ENCODE measurements around the gene SRSF3. TPM values are rescaled to one million over a fixed set of nuclear protein-coding genes. Genes with fewer than 3 reads are reported as not detected.

Gene SRSF3
- total and polyA plus RNA-seq, 8 donors = 60.5 to 122 (median 105) TPM

DNA sequence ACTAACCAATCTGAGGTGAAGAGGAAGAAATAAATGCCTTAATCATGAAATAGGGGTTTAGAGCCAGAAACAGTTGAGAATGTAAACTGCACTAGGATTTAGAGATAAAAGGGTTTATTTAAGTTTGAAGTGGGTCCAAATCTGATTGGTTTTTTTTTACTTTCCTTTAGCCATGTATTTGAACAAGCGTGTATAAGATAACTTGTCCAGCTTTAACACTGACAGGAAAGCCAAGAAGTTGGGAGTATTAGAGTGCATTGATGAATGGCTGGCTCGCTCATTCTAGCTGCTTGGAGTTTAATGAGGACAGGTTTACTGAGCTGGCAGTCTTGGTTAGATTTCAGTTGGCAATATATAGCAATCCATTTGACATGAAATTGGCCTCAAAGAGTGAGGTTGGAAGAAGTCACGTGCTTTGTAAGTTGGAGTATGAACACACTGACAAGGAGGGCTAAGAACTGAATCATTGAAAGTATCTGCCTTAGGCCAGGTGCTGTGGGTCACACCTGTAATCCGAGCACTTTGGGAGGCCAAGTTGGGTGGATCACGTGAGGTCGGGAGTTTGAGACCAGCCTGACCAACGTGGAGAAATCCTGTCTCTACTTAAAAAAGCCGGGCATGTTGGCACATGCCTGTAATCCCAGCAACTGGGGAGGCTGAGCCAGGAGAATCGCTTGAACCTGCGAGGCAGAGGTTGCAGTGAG is 13.7 kb downstream of the SRSF3 start:
- TF ChIP-seq, protein P1, sequence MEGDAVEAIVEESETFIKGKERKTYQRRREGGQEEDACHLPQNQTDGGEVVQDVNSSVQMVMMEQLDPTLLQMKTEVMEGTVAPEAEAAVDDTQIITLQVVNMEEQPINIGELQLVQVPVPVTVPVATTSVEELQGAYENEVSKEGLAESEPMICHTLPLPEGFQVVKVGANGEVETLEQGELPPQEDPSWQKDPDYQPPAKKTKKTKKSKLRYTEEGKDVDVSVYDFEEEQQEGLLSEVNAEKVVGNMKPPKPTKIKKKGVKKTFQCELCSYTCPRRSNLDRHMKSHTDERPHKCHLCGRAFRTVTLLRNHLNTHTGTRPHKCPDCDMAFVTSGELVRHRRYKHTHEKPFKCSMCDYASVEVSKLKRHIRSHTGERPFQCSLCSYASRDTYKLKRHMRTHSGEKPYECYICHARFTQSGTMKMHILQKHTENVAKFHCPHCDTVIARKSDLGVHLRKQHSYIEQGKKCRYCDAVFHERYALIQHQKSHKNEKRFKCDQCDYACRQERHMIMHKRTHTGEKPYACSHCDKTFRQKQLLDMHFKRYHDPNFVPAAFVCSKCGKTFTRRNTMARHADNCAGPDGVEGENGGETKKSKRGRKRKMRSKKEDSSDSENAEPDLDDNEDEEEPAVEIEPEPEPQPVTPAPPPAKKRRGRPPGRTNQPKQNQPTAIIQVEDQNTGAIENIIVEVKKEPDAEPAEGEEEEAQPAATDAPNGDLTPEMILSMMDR (IDR thresholded peaks at IDR 0.05) = no peak
- peak; percentile 75 to 82 (median 78) for ATAC-seq
- intact Hi-C loops (cut with DNase I) = no loop called here
- H3K27me3 ChIP-seq = no peaks in the 10 kb centered on the region
- H3K4me1 ChIP-seq = peaks cover 39 to 61% (median 54%) of the 10 kb centered on the region in 3 donors
- WGBS, 2 donors = 22 to 34% methylated on average over 10 of the region's 10 CpGs
- H3K27ac ChIP-seq = peak overlapping the region in 3 of 4 donors; percentile 42 to 57 (median 45)
- no peak overlapping the region for H3K4me3 ChIP-seq
- no peaks in the 10 kb centered on the region for H3K9me3 ChIP-seq
- peaks cover 6 to 57% (median 36%) of the 10 kb centered on the region in 3 donors for H3K36me3 ChIP-seq
- peak; percentile 53 to 76 (median 64) for DNase-seq
- FAIRE-seq = no peak

DNA sequence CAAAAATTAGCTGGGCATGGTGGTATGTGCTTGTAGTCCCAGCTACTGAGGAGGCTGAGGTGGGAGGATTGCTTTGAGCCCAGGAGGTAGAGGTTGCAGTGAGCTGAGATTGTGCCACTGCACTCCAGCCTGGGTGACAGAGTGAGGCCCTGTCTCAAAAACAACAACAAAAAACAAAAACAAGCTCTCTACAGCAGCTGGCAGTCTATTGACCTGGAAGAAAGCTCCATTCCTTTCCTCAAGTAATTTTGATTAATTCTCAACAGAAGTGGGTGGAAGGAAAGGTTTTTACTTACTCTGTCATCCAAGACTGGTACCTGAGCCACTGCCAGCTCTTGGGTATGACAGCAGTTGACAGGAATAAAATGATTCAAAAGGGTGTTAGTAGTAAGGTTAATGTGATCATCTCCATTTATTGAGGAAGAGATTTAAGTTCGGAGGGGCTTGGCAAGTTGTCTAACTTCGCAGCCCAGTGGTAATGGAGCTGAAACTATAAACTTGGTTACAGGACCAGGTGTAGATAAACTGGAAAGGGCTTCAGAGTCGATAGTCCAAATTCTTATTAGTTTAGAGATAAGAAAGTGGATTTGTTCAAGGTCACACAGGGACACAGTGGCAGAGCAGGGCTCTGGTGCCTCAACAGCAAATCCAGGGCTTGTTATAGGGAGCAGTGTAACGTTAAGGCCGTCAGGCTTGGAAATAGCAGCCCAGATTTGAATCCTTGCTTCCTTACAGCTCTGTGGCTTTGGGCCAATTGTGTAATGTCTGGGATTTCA is 14.8 kb downstream of the SRSF3 start:
- 14 to 16% methylated on average over 5 of the region's 5 CpGs for WGBS, 2 donors
- ATAC-seq = peak; percentile 29 to 61 (median 38)
- H3K4me1 ChIP-seq = peaks cover 30 to 51% (median 46%) of the 10 kb centered on the region in 3 donors
- TF ChIP-seq, protein P1 (IDR thresholded peaks at IDR 0.05) = no peak
- H3K4me3 ChIP-seq = no peak overlapping the region
- FAIRE-seq = no peak
- H3K9me3 ChIP-seq = no peaks in the 10 kb centered on the region
- H3K36me3 ChIP-seq = peaks cover 6 to 45% (median 27%) of the 10 kb centered on the region in 3 donors
- H3K27ac ChIP-seq = peak overlapping the region in 2 of 4 donors; percentile 19 to 57
- intact Hi-C loops (cut with DNase I) = no loop called here
- DNase-seq = peak in 2 of 6 donors; percentile 23 to 38
- H3K27me3 ChIP-seq = no peaks in the 10 kb centered on the region

DNA sequence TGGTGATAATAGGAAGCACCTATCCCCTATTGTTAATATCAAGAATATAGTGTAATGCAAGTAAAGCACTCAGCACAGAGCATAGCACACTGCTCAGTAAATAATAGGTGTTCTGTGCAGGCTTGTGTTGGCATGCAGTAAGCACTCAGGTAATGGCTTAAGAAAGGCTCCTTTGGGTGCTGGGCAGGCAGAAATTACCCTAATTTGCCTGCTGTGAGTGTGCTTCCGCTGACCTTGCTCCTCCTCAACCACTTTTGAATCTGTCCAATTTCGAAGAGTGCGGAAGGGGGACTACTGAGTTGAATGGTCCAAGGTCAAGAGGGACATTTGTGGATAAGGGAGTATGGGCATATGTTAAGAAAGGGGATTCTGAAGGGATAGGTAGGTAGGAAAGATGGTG is 15.4 kb downstream of the SRSF3 start:
- 76 to 80% methylated on average over 3 of the region's 3 CpGs for WGBS, 2 donors
- Histone ChIP-seq H3K36me3 (peaks cover 6 to 39% (median 21%) of the 10 kb centered on the region in 3 donors), H3K9me3 (no peaks in the 10 kb centered on the region), H3K4me3 (no peak overlapping the region), H3K27me3 (no peaks in the 10 kb centered on the region), H3K27ac (peak overlapping the region in 1 of 4 donors; percentile 57), H3K4me1 (peaks cover 30 to 46% (median 45%) of the 10 kb centered on the region in 3 donors)
- intact Hi-C loops (cut with DNase I) = no loop called here
- ATAC-seq (peak in 1 of 4 donors; percentile 4), DNase-seq (no peak), FAIRE-seq (no peak)
- TF ChIP-seq, protein P1 (IDR thresholded peaks at IDR 0.05) = no peak

DNA sequence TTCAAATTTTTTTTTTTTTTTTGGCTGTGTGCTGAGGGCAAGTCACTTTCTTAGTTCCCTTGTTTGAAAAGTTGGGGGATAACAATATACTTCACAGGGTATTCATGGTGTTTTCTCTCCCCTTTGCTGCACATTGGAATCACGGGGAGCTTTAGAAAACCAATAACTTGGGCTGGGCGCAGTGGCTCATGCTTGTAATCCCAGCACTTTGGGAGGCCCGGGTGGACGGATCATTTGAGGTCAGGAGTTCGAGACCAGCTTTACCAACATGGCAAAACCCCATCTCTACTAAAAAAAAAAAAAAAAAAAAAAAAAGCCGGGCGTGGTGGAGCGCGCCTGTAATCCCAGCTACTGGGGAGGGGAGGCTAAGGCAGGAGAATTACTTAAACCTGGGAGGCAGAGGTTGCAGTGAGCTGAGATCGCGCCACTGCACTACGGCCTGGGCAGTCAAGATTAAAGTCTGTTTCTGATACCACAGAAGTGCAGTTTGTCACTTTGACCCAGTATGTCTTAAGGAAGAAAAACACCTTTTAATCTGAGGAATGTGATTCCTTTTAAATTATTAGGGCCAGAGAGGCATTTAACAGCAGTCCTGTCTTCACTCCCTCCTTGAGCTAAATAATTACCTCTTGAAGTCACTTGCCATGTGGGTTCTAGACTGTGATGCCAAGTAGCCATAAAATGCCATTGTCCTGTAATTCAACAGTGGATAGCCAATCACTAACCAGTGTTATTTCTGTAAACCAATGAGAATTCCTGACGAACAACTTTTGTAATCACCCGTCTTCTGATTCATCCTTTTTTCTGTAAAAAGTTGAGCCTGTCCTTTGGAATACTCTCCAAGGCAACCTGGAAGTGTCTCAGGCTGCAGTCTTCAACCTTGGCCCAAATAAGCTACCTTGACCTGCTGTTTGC is 16.1 kb downstream of the SRSF3 start:
- H3K9me3 ChIP-seq = no peaks in the 10 kb centered on the region
- H3K27me3 ChIP-seq = no peaks in the 10 kb centered on the region
- H3K36me3 ChIP-seq = peaks cover 0 to 32% (median 14%) of the 10 kb centered on the region in 3 donors
- TF ChIP-seq, protein P1 (IDR thresholded peaks at IDR 0.05) = no peak
- H3K4me3 ChIP-seq = no peak overlapping the region
- H3K27ac ChIP-seq = no peak overlapping the region
- 94 to 95% methylated on average over 12 to 14 of the region's 14 CpGs for WGBS, 2 donors
- H3K4me1 ChIP-seq = peaks cover 28 to 39% (median 38%) of the 10 kb centered on the region in 3 donors
- FAIRE-seq = no peak
- intact Hi-C loops (cut with DNase I) = no loop called here
- DNase-seq = peak in 1 of 6 donors; percentile 26
- no peak for ATAC-seq
